H1 (cell line): ENCODE results near the gene DUSP3. TPM values are rescaled to one million over a fixed set of nuclear protein-coding genes. Genes with fewer than 3 reads are reported as not detected.

Source experiments
- CTCF ChIA-PET: fragments of 300-600 bp; sonication (Branson Sonifier 250); formaldehyde crosslinking; loops from one replicate; lab custom pipeline; 2021; ENCODE audit not compliant: partially characterized antibody; lab: Charles Lee
- POLR2A ChIA-PET: fragments of 300-600 bp; sonication (Branson Sonifier 250); formaldehyde crosslinking; loops from one replicate; lab custom pipeline; 2021; ENCODE audit warnings: inconsistent platforms; ENCODE audit not compliant: partially characterized antibody; lab: Charles Lee
- DNase-seq, 2 experiments: peaks; one replicate each; pipeline versions ENCODE4 v3.0.0 to v3.0.0-alpha.2; 2010 to 2022; ENCODE audit warnings: low spot score in 2 of 2, low read depth in 1 of 2, mixed read lengths in 1 of 2
- FAIRE-seq: peaks from 2 replicates; lab custom pipeline; 2011; peaks lifted over from hg19 to GRCh38; lab: Jason Lieb, UNC
- H2AFZ ChIP-seq: 2 replicates; pipeline ENCODE4 v1.8.1; 2012; ENCODE audit warnings: low read length, inconsistent platforms
- H2AK5ac ChIP-seq: 2 replicates; pipeline ENCODE4 v1.6.1; 2013; ENCODE audit warnings: low read depth, low read length
- H2BK120ac ChIP-seq: replicated peaks from 2 replicates; pipeline ENCODE3; 2013; ENCODE audit warnings: low read depth, low read length, inconsistent platforms
- H2BK12ac ChIP-seq: 2 replicates; pipeline ENCODE4 v1.6.1; 2013; ENCODE audit warnings: low read depth, low read length
- H2BK15ac ChIP-seq: 2 replicates; pipeline ENCODE4 v1.6.1; 2013; ENCODE audit warnings: low read length
- H2BK20ac ChIP-seq: 2 replicates; pipeline ENCODE4 v1.6.1; 2013; ENCODE audit warnings: low read length
- H2BK5ac ChIP-seq: 2 replicates; pipeline ENCODE4 v1.6.1; 2013; ENCODE audit warnings: low read depth, low read length
- H3K14ac ChIP-seq: 2 replicates; pipeline ENCODE4 v1.6.1; 2013; ENCODE audit warnings: inconsistent platforms; ENCODE audit not compliant: insufficient read length
- H3K18ac ChIP-seq: 2 replicates; pipeline ENCODE4 v1.6.1; 2013; ENCODE audit warnings: low read length; ENCODE audit errors: extremely low read depth
- H3K23ac ChIP-seq: 2 replicates; pipeline ENCODE4 v1.6.1; 2013; ENCODE audit warnings: inconsistent platforms; ENCODE audit not compliant: insufficient read length
- H3K23me2 ChIP-seq: 2 replicates; pipeline ENCODE4 v1.6.1; 2013; ENCODE audit warnings: low read depth, low read length
- H3K27ac ChIP-seq: 2 replicates; pipeline ENCODE4 v1.6.1; 2011; ENCODE audit warnings: low read depth, low read length, inconsistent platforms
- H3K27me3 ChIP-seq, 4 experiments: replicated peaks in 1 of 4; 1 replicate in 1 of 4; 2 replicates in 3 of 4; pipeline versions ENCODE4 v1.6.1 to v1.8.1; 2011 to 2013; ENCODE audit warnings: low read length in 3 of 4, mild to moderate bottlenecking in 3 of 4, inconsistent platforms in 2 of 4, mixed read lengths in 2 of 4, moderate library complexity in 1 of 4; ENCODE audit not compliant: control insufficient read depth in 3 of 4, insufficient read depth in 3 of 4; ENCODE audit errors: extremely low read depth in 1 of 4
- H3K36me3 ChIP-seq, 4 experiments: 2 replicates each; pipeline versions ENCODE4 v1.6.1 to v1.8.1; 2011 to 2013; ENCODE audit warnings: mild to moderate bottlenecking in 4 of 4, low read length in 3 of 4, moderate library complexity in 2 of 4, control low read depth in 1 of 4, inconsistent platforms in 1 of 4; ENCODE audit not compliant: insufficient read depth in 4 of 4, control insufficient read depth in 2 of 4
- H3K4ac ChIP-seq: replicated peaks from 2 replicates; pipeline ENCODE3; 2013; ENCODE audit warnings: low read length, low read depth, mixed read lengths, inconsistent platforms; ENCODE audit not compliant: insufficient read length
- H3K4me1 ChIP-seq, 4 experiments: replicated peaks in 1 of 4; 1 replicate in 1 of 4; 2 replicates in 3 of 4; pipeline versions ENCODE4 v1.6.1 to v1.8.1; 2011 to 2013; ENCODE audit warnings: low read length in 3 of 4, inconsistent platforms in 2 of 4, mixed read lengths in 1 of 4; ENCODE audit not compliant: insufficient read depth in 4 of 4, control insufficient read depth in 3 of 4
- H3K4me2 ChIP-seq, 2 experiments: 2 replicates each; pipeline versions ENCODE4 v1.6.1 to v1.8.1; 2011 to 2013; ENCODE audit warnings: low read depth in 2 of 2, low read length in 2 of 2, control low read depth in 1 of 2, inconsistent platforms in 1 of 2, mild to moderate bottlenecking in 1 of 2; ENCODE audit not compliant: insufficient read depth in 1 of 2
- H3K4me3 ChIP-seq, 4 experiments: fragments of 200-600, 300-600 bp in 1 of 4; sonication (generic), shearing (Covaris generic), sonication (Bioruptor Twin) in 1 of 4; 2 replicates each; pipeline versions ENCODE4 v1.5.1 to v1.8.1; 2011 to 2016; ENCODE audit warnings: low read length in 4 of 4, low read depth in 3 of 4, control low read depth in 2 of 4, inconsistent platforms in 2 of 4, mild to moderate bottlenecking in 2 of 4, mixed read lengths in 1 of 4, moderate library complexity in 1 of 4; ENCODE audit not compliant: insufficient read depth in 2 of 4; ENCODE audit errors: extremely low read depth in 1 of 4
- H3K56ac ChIP-seq: replicated peaks from 2 replicates; pipeline ENCODE3; 2013; ENCODE audit warnings: low read depth, mild to moderate bottlenecking, mixed read lengths, low read length, inconsistent platforms; ENCODE audit not compliant: insufficient read length
- H3K79me1 ChIP-seq: 2 replicates; pipeline ENCODE4 v1.6.1; 2013; ENCODE audit warnings: low read depth, low read length, control low read depth
- H3K79me2 ChIP-seq, 2 experiments: 2 replicates each; pipeline versions ENCODE4 v1.6.1 to v1.8.1; 2012 to 2013; ENCODE audit warnings: low read length in 2 of 2, mild to moderate bottlenecking in 2 of 2, inconsistent platforms in 1 of 2; ENCODE audit not compliant: insufficient read depth in 2 of 2, control insufficient read depth in 1 of 2
- H3K9ac ChIP-seq, 4 experiments: replicated peaks in 1 of 4; 1 replicate in 1 of 4; 2 replicates in 3 of 4; pipeline versions ENCODE4 v1.6.1 to v1.8.1; 2011 to 2013; ENCODE audit warnings: low read depth in 3 of 4, low read length in 3 of 4, control low read depth in 2 of 4, mild to moderate bottlenecking in 2 of 4, moderate library complexity in 2 of 4, inconsistent platforms in 1 of 4; ENCODE audit errors: extremely low read depth in 1 of 4
- H3K9me3 ChIP-seq, 2 experiments: 2 replicates each; pipeline versions ENCODE4 v1.6.1 to v1.8.1; 2012 to 2013; ENCODE audit warnings: mild to moderate bottlenecking in 2 of 2, moderate library complexity in 2 of 2, control low read depth in 1 of 2, inconsistent platforms in 1 of 2, low read depth in 1 of 2, low read length in 1 of 2, mixed read lengths in 1 of 2; ENCODE audit not compliant: insufficient read depth in 2 of 2
- H4K20me1 ChIP-seq, 2 experiments: replicated peaks in 1 of 2; 2 replicates each; pipeline versions ENCODE3 to v1.8.1; 2011 to 2013; ENCODE audit warnings: inconsistent platforms in 2 of 2, low read length in 2 of 2, mild to moderate bottlenecking in 1 of 2; ENCODE audit not compliant: insufficient read depth in 2 of 2, control insufficient read depth in 1 of 2
- H4K5ac ChIP-seq: 2 replicates; pipeline ENCODE4 v1.6.1; 2013; ENCODE audit warnings: low read length, low read depth, mixed read lengths, inconsistent platforms; ENCODE audit not compliant: insufficient read length
- H4K8ac ChIP-seq: 2 replicates; pipeline ENCODE4 v1.8.0; 2013; ENCODE audit warnings: mild to moderate bottlenecking, moderate library complexity, low read length, inconsistent platforms; ENCODE audit not compliant: insufficient read depth; ENCODE audit errors: extremely low read depth
- H4K91ac ChIP-seq: replicated peaks from 2 replicates; pipeline ENCODE3; 2013; ENCODE audit warnings: low read length, mixed read lengths, inconsistent platforms; ENCODE audit not compliant: insufficient read length
- EZH2 ChIP-seq: fragments of 200-600 bp; sonication (generic); IDR thresholded peaks from 2 replicates; pipeline ENCODE4 v1.7.1; 2012; ENCODE audit warnings: low read depth, mild to moderate bottlenecking, moderate library complexity, low read length, inconsistent platforms; ENCODE audit not compliant: severe bottlenecking
- WGBS, 2 experiments: shearing (Covaris generic) in 1 of 2; methylation state at CpG; one replicate each; pipeline versions ENCODE4 v1.1.6 to v1.1.7; 2013 to 2015; ENCODE audit warnings: low lambda C conversion rate in 2 of 2, mixed read lengths in 2 of 2, inconsistent platforms in 1 of 2, low coverage in 1 of 2, missing lambda C conversion rate in 1 of 2; ENCODE audit not compliant: insufficient replicate concordance in 2 of 2, insufficient coverage in 1 of 2, insufficient read length in 1 of 2; ENCODE audit errors: extremely low coverage in 1 of 2, missing lambda C conversion rate in 1 of 2; 5-methylcytosine and 5-hydroxymethylcytosine counted together
- polyA plus RNA-seq, 7 experiments: library from polyadenylated mRNA; depleted of rRNA in 3 of 7; stranded (reverse) in 5 of 7; unstranded in 2 of 7; fragments of >200 nt in 5 of 7; fragments of 200-250 nt in 2 of 7; gene quantifications; 1 replicate in 5 of 7; 2 replicates in 1 of 7; 4 replicates in 1 of 7; pipeline versions ENCODE4 v1.2.1 to v1.2.3, GENCODE V29; 2011 to 2013; ENCODE audit warnings: missing spikeins in 2 of 7, mixed read lengths in 2 of 7
- total RNA-seq: library from RNA; stranded (reverse); fragmentation: NEBNext Ultra II Directional; extraction: Animal tissue kit (Norgen Biotek cat#: 25700); gene quantifications from 2 replicates; pipeline ENCODE4 v1.2.1, GENCODE V29; 2021

The DUSP3 gene
- total and polyA plus RNA-seq, 2 of the 8 experiments (the other 6 are each of a cell fraction or from before 2014, with no cell fraction given), result 15.1 to 21.2 TPM

DNA sequence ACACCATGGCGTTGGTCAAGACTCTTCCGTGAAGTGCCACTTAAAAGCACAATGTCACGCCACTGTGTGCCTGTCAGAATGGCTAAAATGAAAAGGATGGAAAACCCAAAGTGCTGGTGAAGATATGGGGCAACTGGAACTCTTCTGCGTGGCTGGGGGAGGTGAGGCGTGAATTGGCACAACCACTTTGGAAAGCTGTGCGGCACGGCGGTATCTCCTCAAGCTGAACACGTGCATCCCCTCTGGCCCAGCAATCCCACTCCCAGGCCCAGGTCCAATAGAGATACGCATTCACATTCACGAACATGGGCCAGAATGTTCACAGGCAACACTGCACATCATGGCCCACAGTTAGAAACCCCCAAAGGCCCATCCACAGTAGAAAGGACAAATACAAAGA lies 8.9 kb downstream of the DUSP3 start:
- H2AFZ ChIP-seq, result no peak overlapping the region
- H2BK12ac ChIP-seq, result no peak overlapping the region
- DNase-seq, result no peak
- FAIRE-seq, result no peak
- no peak overlapping the region for H3K56ac ChIP-seq
- ChIA-PET CTCF (interaction anchor here (1.0 to 2.9 kb wide), 4 partner anchors 56 to 96 kb away, joined by 3 to 13 read pairs (median 4); no protein-coding TSS in a partner anchor), POLR2A (interaction anchor here (1.1 kb wide), 1 partner anchor 9 kb away, joined by 4 read pairs; the partner anchor contains the start of gene DUSP3)
- H3K79me2 ChIP-seq, result no peaks in the 10 kb centered on the region
- no peak for TF ChIP-seq EZH2
- no peaks in the 10 kb centered on the region for H3K9me3 ChIP-seq
- H3K27ac ChIP-seq, result no peak overlapping the region
- no peak overlapping the region for H3K4ac ChIP-seq
- H3K4me1 ChIP-seq, result no peaks in the 10 kb centered on the region
- no peaks in the 10 kb centered on the region; the same call in 1 of the 2 replicates for H3K79me1 ChIP-seq
- no peak overlapping the region for H3K14ac ChIP-seq
- WGBS, 2 experiments, result 91% methylated on average over 11 of the region's 11 CpGs; no CpG with 5 or more reads in 1 of the 2 experiments
- H3K4me3 ChIP-seq, result no peak overlapping the region
- peaks cover 3 to 27% (median 16%) of the 10 kb centered on the region in 4 experiments; a peak in 6 of 8 replicates for H3K36me3 ChIP-seq
- no peak overlapping the region for H4K8ac ChIP-seq
- no peak overlapping the region for H3K18ac ChIP-seq
- H2BK120ac ChIP-seq, result no peak overlapping the region
- H2BK20ac ChIP-seq, result no peak overlapping the region
- no peak overlapping the region for H3K4me2 ChIP-seq
- no peak overlapping the region for H4K5ac ChIP-seq
- H3K27me3 ChIP-seq, result no peaks in the 10 kb centered on the region
- H3K23me2 ChIP-seq, result no peaks in the 10 kb centered on the region
- no peak overlapping the region for H4K91ac ChIP-seq
- no peak overlapping the region for H2BK5ac ChIP-seq
- no peak overlapping the region for H2BK15ac ChIP-seq
- no peak overlapping the region for H3K23ac ChIP-seq
- H4K20me1 ChIP-seq, result no peaks in the 10 kb centered on the region
- H2AK5ac ChIP-seq, result no peak overlapping the region
- H3K9ac ChIP-seq, result no peak overlapping the region
